ENCODE data around the gene MAP3K5. TPM values are rescaled to one million over a fixed set of nuclear protein-coding genes. Genes with fewer than 3 reads are reported as not detected.

MAP3K5 gene
- total RNA-seq, 1 experiment from 2014 or later = 8.1 TPM

DNA sequence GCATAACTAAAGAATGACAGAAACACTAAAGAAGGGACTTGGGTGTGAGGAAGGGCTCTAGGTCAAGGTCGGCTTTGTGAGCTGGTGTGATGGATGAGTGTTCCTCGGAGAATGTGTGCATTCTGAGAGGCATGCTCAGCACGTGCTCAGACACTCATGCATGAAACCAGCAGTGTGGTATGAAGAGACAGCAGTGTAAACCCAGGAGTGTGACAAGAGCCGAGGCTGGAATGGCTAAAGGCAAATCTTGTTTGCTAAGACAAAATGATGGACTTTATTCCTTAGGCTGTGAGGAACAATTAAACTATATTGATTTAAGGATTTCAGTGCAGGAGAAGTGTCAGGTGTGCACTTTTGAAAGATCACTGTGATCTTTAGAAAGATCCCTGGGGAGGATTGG, 134.6 kb downstream of the MAP3K5 start:
- TF ChIP-seq, protein P1, sequence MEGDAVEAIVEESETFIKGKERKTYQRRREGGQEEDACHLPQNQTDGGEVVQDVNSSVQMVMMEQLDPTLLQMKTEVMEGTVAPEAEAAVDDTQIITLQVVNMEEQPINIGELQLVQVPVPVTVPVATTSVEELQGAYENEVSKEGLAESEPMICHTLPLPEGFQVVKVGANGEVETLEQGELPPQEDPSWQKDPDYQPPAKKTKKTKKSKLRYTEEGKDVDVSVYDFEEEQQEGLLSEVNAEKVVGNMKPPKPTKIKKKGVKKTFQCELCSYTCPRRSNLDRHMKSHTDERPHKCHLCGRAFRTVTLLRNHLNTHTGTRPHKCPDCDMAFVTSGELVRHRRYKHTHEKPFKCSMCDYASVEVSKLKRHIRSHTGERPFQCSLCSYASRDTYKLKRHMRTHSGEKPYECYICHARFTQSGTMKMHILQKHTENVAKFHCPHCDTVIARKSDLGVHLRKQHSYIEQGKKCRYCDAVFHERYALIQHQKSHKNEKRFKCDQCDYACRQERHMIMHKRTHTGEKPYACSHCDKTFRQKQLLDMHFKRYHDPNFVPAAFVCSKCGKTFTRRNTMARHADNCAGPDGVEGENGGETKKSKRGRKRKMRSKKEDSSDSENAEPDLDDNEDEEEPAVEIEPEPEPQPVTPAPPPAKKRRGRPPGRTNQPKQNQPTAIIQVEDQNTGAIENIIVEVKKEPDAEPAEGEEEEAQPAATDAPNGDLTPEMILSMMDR (IDR thresholded peaks at IDR 0.05) = no peak
- TF ChIP-seq SIN3A (IDR thresholded peaks at IDR 0.05; ENCODE audit: borderline replicate concordance, insufficient read depth, low read depth, low read length) (no peak), POLR2AphosphoS5 (IDR thresholded peaks at IDR 0.05; ENCODE audit: low read depth, low read length) (no peak), TCF7L2 (IDR thresholded peaks at IDR 0.05; ENCODE audit: low read depth, low read length) (no peak)
- TF ChIP-seq, protein P2, sequence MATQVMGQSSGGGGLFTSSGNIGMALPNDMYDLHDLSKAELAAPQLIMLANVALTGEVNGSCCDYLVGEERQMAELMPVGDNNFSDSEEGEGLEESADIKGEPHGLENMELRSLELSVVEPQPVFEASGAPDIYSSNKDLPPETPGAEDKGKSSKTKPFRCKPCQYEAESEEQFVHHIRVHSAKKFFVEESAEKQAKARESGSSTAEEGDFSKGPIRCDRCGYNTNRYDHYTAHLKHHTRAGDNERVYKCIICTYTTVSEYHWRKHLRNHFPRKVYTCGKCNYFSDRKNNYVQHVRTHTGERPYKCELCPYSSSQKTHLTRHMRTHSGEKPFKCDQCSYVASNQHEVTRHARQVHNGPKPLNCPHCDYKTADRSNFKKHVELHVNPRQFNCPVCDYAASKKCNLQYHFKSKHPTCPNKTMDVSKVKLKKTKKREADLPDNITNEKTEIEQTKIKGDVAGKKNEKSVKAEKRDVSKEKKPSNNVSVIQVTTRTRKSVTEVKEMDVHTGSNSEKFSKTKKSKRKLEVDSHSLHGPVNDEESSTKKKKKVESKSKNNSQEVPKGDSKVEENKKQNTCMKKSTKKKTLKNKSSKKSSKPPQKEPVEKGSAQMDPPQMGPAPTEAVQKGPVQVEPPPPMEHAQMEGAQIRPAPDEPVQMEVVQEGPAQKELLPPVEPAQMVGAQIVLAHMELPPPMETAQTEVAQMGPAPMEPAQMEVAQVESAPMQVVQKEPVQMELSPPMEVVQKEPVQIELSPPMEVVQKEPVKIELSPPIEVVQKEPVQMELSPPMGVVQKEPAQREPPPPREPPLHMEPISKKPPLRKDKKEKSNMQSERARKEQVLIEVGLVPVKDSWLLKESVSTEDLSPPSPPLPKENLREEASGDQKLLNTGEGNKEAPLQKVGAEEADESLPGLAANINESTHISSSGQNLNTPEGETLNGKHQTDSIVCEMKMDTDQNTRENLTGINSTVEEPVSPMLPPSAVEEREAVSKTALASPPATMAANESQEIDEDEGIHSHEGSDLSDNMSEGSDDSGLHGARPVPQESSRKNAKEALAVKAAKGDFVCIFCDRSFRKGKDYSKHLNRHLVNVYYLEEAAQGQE (IDR thresholded peaks at IDR 0.05; ENCODE audit: insufficient read depth in 1 of 2, low read depth in 2 of 2, low read length in 1 of 2) = no peak
- Histone ChIP-seq H3K36me3 (ENCODE audit: control insufficient read depth, insufficient read depth, low read length) (no peaks in the 10 kb centered on the region), H3K27me3 (ENCODE audit: control insufficient read depth, insufficient read depth, low read length) (no peaks in the 10 kb centered on the region), H3K27ac (ENCODE audit: low read length) (no peak overlapping the region), H3K4me1 (ENCODE audit: control insufficient read depth, insufficient read depth, low read length) (no peaks in the 10 kb centered on the region), H3K4me3 (ENCODE audit: low read depth in 2 of 2, low read length in 2 of 2) (no peak overlapping the region), H3K9me3 (ENCODE audit: control insufficient read depth, insufficient read depth, low read depth, low read length) (no peaks in the 10 kb centered on the region)
- intact Hi-C loops (cut with micrococcal nuclease; ENCODE audit: unreplicated experiment) (no loop called here), in situ Hi-C loops (cut with HindIII; ENCODE audit: low pct_unique_long_range_greater_than_20kb, low sequenced_read_pairs) (no loop called here)
- BruUV-seq (replicated peaks) = no TSS peak
- ChIA-PET CTCF (no interaction called here), POLR2A (no interaction called here)
- DNase-seq (ENCODE audit: low read depth, low spot score) (no peak), ATAC-seq (no peak)

DNA sequence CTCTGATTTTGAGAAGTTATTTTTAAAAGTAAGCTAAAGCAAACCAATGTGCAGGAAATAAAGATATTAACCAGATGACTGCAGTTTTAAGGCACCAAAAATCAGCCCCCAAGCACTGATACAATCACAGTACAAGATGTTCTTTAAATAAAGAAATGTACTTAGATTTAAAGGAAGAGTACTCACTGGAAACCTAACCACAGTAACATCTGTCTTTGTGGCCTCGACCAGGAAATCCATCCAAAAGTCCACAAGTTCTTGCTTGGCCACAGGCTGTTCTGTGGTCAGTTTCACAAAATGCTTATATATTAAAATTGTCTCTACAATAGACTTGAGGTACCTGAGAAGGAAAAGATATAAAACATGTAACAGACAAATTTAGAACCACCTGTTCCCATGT, 136.2 kb downstream of the MAP3K5 start:
- ATAC-seq (no peak), DNase-seq (ENCODE audit: low read depth, low spot score) (no peak)
- Histone ChIP-seq H3K4me3 (ENCODE audit: low read depth in 2 of 2, low read length in 2 of 2) (no peak overlapping the region), H3K9me3 (ENCODE audit: control insufficient read depth, insufficient read depth, low read depth, low read length) (no peaks in the 10 kb centered on the region), H3K27me3 (ENCODE audit: control insufficient read depth, insufficient read depth, low read length) (no peaks in the 10 kb centered on the region), H3K27ac (ENCODE audit: low read length) (no peak overlapping the region), H3K4me1 (ENCODE audit: control insufficient read depth, insufficient read depth, low read length) (no peaks in the 10 kb centered on the region), H3K36me3 (ENCODE audit: control insufficient read depth, insufficient read depth, low read length) (no peaks in the 10 kb centered on the region)
- POLR2A ChIA-PET = interaction anchor here (0.6 kb wide), 1 partner anchor 386 kb away, joined by 3 read pairs; no protein-coding TSS in a partner anchor
- no TSS peak for BruUV-seq (replicated peaks)
- no peak for TF ChIP-seq POLR2AphosphoS5 (IDR thresholded peaks at IDR 0.05; ENCODE audit: low read depth, low read length)
- no peak for TF ChIP-seq TCF7L2 (IDR thresholded peaks at IDR 0.05; ENCODE audit: low read depth, low read length)
- TF ChIP-seq, protein P2 (IDR thresholded peaks at IDR 0.05; ENCODE audit: insufficient read depth in 1 of 2, low read depth in 2 of 2, low read length in 1 of 2) = no peak
- TF ChIP-seq, protein P1 (IDR thresholded peaks at IDR 0.05) = no peak
- no peak for TF ChIP-seq SIN3A (IDR thresholded peaks at IDR 0.05; ENCODE audit: borderline replicate concordance, insufficient read depth, low read depth, low read length)
- CTCF ChIA-PET = no interaction called here
- intact Hi-C loops (cut with micrococcal nuclease; ENCODE audit: unreplicated experiment) (no loop called here), in situ Hi-C loops (cut with HindIII; ENCODE audit: low pct_unique_long_range_greater_than_20kb, low sequenced_read_pairs) (no loop called here)

All from Panc1 (cell line).